ENCODE data around the gene FLNB.

GRCh38 chr3:58129041-58129770 is 121.0 kb downstream of the FLNB start:
- no peak for TF ChIP-seq CTCF (IDR thresholded peaks at IDR 0.05)
- TF ChIP-seq EZH2 (IDR thresholded peaks at IDR 0.05), result no peak
- no peak for TF ChIP-seq EZH2phosphoT487 (IDR thresholded peaks at IDR 0.05)
